ENCODE data around the gene KCNH4.

GRCh38 chr17:42110301-42111264 lies 70.4 kb downstream of the KCNH4 start:
- TF ChIP-seq, protein P1, sequence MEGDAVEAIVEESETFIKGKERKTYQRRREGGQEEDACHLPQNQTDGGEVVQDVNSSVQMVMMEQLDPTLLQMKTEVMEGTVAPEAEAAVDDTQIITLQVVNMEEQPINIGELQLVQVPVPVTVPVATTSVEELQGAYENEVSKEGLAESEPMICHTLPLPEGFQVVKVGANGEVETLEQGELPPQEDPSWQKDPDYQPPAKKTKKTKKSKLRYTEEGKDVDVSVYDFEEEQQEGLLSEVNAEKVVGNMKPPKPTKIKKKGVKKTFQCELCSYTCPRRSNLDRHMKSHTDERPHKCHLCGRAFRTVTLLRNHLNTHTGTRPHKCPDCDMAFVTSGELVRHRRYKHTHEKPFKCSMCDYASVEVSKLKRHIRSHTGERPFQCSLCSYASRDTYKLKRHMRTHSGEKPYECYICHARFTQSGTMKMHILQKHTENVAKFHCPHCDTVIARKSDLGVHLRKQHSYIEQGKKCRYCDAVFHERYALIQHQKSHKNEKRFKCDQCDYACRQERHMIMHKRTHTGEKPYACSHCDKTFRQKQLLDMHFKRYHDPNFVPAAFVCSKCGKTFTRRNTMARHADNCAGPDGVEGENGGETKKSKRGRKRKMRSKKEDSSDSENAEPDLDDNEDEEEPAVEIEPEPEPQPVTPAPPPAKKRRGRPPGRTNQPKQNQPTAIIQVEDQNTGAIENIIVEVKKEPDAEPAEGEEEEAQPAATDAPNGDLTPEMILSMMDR (IDR thresholded peaks at IDR 0.05) = no peak
- no peak for TF ChIP-seq POLR2A (IDR thresholded peaks at IDR 0.05)

Data from transverse colon (tissue), 3 donors.